Heart right ventricle (tissue), 16 donors: ENCODE results near the gene TYSND1. TPM values are rescaled to one million over a fixed set of nuclear protein-coding genes. Genes with fewer than 3 reads are reported as not detected.
A peak's percentile ranks its signal among the peaks of the same experiment; 100 is the strongest.
"Not testable (repeated sequence)": the region's sequence is repeated elsewhere in the genome, so short reads cannot be mapped to it uniquely, and the experiment has no call there.

Source experiments
- ATAC-seq, 8 donors: fragments of 200-7000 bp; cut with Tn5 transposase; one replicate each; pipeline ENCODE4 v1.9.1; 2020; ENCODE audit warnings: mild to moderate bottlenecking in 8 of 8, moderate library complexity in 8 of 8, moderate number of reproducible peaks in 1 of 8
- DNase-seq, 2 donors: peaks; one replicate each; pipeline ENCODE4 v3.0.0-alpha.2; 2020
- H3K27ac ChIP-seq, 10 donors: fragments of 200-600 bp; sonication (generic) in 2 of 10; one replicate each; pipeline versions ENCODE4 v1.5.0 to v1.8.0; 2020 to 2022; ENCODE audit warnings: mild to moderate bottlenecking in 3 of 10
- H3K27me3 ChIP-seq, 7 donors: fragments of 200-600 bp; one replicate each; pipeline ENCODE4 v1.8.0; 2021 to 2022; ENCODE audit warnings: mild to moderate bottlenecking in 2 of 7
- H3K36me3 ChIP-seq, 9 donors: fragments of 200-600 bp; sonication (generic) in 1 of 9; one replicate each; pipeline versions ENCODE4 v1.5.0 to v1.8.0; 2020 to 2022; ENCODE audit warnings: mild to moderate bottlenecking in 2 of 9
- H3K4me1 ChIP-seq, 9 donors: fragments of 200-600 bp; sonication (generic) in 1 of 9; one replicate each; pipeline versions ENCODE4 v1.5.0 to v1.8.0; 2020 to 2022; ENCODE audit warnings: mild to moderate bottlenecking in 4 of 9
- H3K4me3 ChIP-seq, 10 donors: fragments of 200-600 bp; sonication (generic) in 2 of 10; one replicate each; pipeline versions ENCODE4 v1.5.0 to v1.8.0; 2020 to 2022; ENCODE audit warnings: mild to moderate bottlenecking in 7 of 10, moderate library complexity in 2 of 10
- H3K9me3 ChIP-seq, 11 donors: fragments of 200-600 bp in 10 of 11; sonication (generic) in 2 of 11; one replicate each; pipeline versions ENCODE4 v1.5.0 to v1.8.0; 2013 to 2022; ENCODE audit warnings: mild to moderate bottlenecking in 2 of 11, control low read depth in 1 of 11, moderate library complexity in 1 of 11
- CTCF ChIP-seq, 9 donors: fragments of 200-600 bp; sonication (generic) in 2 of 9; IDR thresholded peaks; one replicate each; pipeline versions ENCODE4 v1.5.0 to v1.8.0; 2021 to 2022; ENCODE audit warnings: antibody characterized with exemption in 9 of 9, mild to moderate bottlenecking in 5 of 9, moderate library complexity in 1 of 9
- WGBS, 2 donors: extraction: QIAGEN DNeasy Blood & Tissue Kit; methylation state at CpG; one replicate each; pipeline ENCODE4 v1.1.7; 2013; ENCODE audit warnings: inconsistent platforms in 1 of 2; 5-methylcytosine and 5-hydroxymethylcytosine counted together
- intact Hi-C, 10 donors: fragments of 100-400 bp; cut with DNase I; formaldehyde crosslinking; loops; one replicate each; pipeline versions ENCODE4 v1.11.1 to v1.14.2; 2022
- polyA plus RNA-seq, 2 donors: library from polyadenylated mRNA; stranded (reverse); fragments of 200-250 nt; gene quantifications; one replicate each; pipeline ENCODE4 v1.2.3, GENCODE V29; 2013
- total RNA-seq, 10 donors: library from RNA; stranded (reverse); fragmentation: NEBNext Ultra II Directional in 3 of 10; extraction: Animal tissue kit (Norgen Biotek cat#: 25700) in 3 of 10; gene quantifications; one replicate each; pipeline versions ENCODE4 v1.2.1 to v1.2.4, GENCODE V29; 2021 to 2023
- donor health status: Arrhythmogenic right ventricular cardiomyopathy.
- donor health status: ischemic (EF 13 %, LVEDD 7.1; RV severe dilation, severe dysfunction).
- donor health status: healthy with polysubstance abuse.
- donor health status: DM: no; HTN: yes; CAD: no.
- donor health status: DM: no; HTN: no; CAD: no.
- donor health status: ischemic (EF 25% LVEDD 6.9; RV normal size, moderate dysfunction).
- donor health status: ischemic (EF 25% LVEDD 5.7; RV mildly dilated, moderate dysfunction).
- donor health status: healthy.
- donor health status: DM: yes; HTN: yes; CAD: no.
- donor health status: Ischemic cardiomyopathy.
- donor health status: ischemic (EF 35%, LVEDD 5.7; RV mildly dilated, moderate dysfunction).
- donor health status: nonischemic (EF 11% LVEDD 7.7; RV severe dilation, severe dysfunction).
- donor health status: DM: yes; HTN: yes; CAD: no.
- donor health status: PGD.
- donor health status: ischemic (EF 29% LVEDD 5.4; RV normal size, mild dysfunction).
- donor health status: nonischemic (EF 23%, LVEDD 6.1; RV moderate dilation, normal function).

Gene TYSND1
- total and polyA plus RNA-seq, 12 donors, result 2.6 to 6.5 (median 4.6) TPM

- intact Hi-C loops, result no loop called here
- H3K4me1 ChIP-seq, result peaks cover 0 to 5% (median 0%) of the 10 kb centered on the region in 9 donors
- H3K27me3 ChIP-seq, result no peaks in the 10 kb centered on the region
- TF ChIP-seq CTCF (IDR thresholded peaks at IDR 0.05), result no peak
- no peaks in the 10 kb centered on the region for H3K9me3 ChIP-seq
- peak in 1 of 8 donors; percentile 5 for ATAC-seq
- H3K36me3 ChIP-seq, result peaks cover 0 to 63% (median 24%) of the 10 kb centered on the region in 9 donors
- no peak overlapping the region for H3K27ac ChIP-seq
- no peak overlapping the region for H3K4me3 ChIP-seq
- 89 to 94% methylated on average over 18 of the region's 18 CpGs for WGBS, 2 donors
- no peak for DNase-seq
These were observed 37.3 kb downstream of the TYSND1 start for GRCh38 chr10:70109064-70109729.

- DNase-seq (no peak), ATAC-seq (peak in 3 of 8 donors; percentile 13 to 43 (median 18))
- intact Hi-C loops, result no loop called here
- H3K4me3 ChIP-seq, result no peak overlapping the region
- WGBS, 2 donors, result 71 to 74% methylated on average over 22 of the region's 22 CpGs
- H3K36me3 ChIP-seq, result peaks cover 0 to 54% (median 10%) of the 10 kb centered on the region in 9 donors
- H3K27me3 ChIP-seq, result no peaks in the 10 kb centered on the region
- H3K9me3 ChIP-seq, result no peaks in the 10 kb centered on the region
- H3K4me1 ChIP-seq, result no peaks in the 10 kb centered on the region
- no peak overlapping the region for H3K27ac ChIP-seq
- peak in 8 of 9 donors; percentile 8 to 51 (median 43) for TF ChIP-seq CTCF (IDR thresholded peaks at IDR 0.05)
These were observed 39.3 kb downstream of the TYSND1 start for GRCh38 chr10:70106958-70107791.

- Histone ChIP-seq H3K4me3 (no peak overlapping the region), H3K4me1 (no peaks in the 10 kb centered on the region), H3K27ac (no peak overlapping the region), H3K36me3 (peaks cover 0 to 60% (median 0%) of the 10 kb centered on the region in 9 donors), H3K9me3 (no peaks in the 10 kb centered on the region), H3K27me3 (no peaks in the 10 kb centered on the region)
- WGBS, 2 donors, result 66 to 81% methylated on average over 3 of the region's 3 CpGs
- DNase-seq, result no peak
- no peak for ATAC-seq
- intact Hi-C loops, result no loop called here
- TF ChIP-seq CTCF (IDR thresholded peaks at IDR 0.05), result no peak
These were observed 44.8 kb downstream of the TYSND1 start for GRCh38 chr10:70101668-70102067.

GRCh38 chr10:70101068-70101562 lies 45.4 kb downstream of the TYSND1 start:
- intact Hi-C loops, H3K27ac ChIP-seq, H3K9me3 ChIP-seq, H3K27me3 ChIP-seq, H3K4me3 ChIP-seq, H3K4me1 ChIP-seq, DNase-seq, ATAC-seq: not testable (repeated sequence)
- WGBS, 2 donors, result 85 to 87% methylated on average over 11 of the region's 11 CpGs
- H3K36me3 ChIP-seq, result peaks cover 0 to 62% (median 0%) of the 10 kb centered on the region in 9 donors
